ENCODE data around the gene RCE1.
"Not testable (repeated sequence)": the region's sequence is repeated elsewhere in the genome, so short reads cannot be mapped to it uniquely, and the experiment has no call there.

- TF ChIP-seq CTCF (conservative IDR thresholded peaks at IDR 0.05 in 1 of 2, IDR thresholded peaks at IDR 0.05 in 1 of 2; ENCODE audit: low read depth in 1 of 2, low read length in 2 of 2); EZH2 (IDR thresholded peaks at IDR 0.05; ENCODE audit: low read length, missing control alignments): not testable (repeated sequence)
Measured at GRCh38 chr11:66824573-66824972, 18.7 kb upstream of the RCE1 start.

Data from fibroblast of lung (primary cell).